Lower lobe of right lung (tissue), 2 donors: ENCODE measurements around the gene SPTSSA. TPM values are rescaled to one million over a fixed set of nuclear protein-coding genes. Genes with fewer than 3 reads are reported as not detected.

Source experiments
- ATAC-seq, 2 donors: fragments of 200-7000 bp; cut with Tn5 transposase; one replicate each; pipeline ENCODE4 v1.9.1; 2020 to 2022; ENCODE audit warnings: mild to moderate bottlenecking in 2 of 2, moderate library complexity in 2 of 2
- DNase-seq: peaks from one replicate; pipeline ENCODE4 v3.0.0-alpha.2; 2020
- H3K27ac ChIP-seq: fragments of 200-600 bp; one replicate; pipeline ENCODE4 v1.8.0; 2022
- H3K27me3 ChIP-seq: fragments of 200-600 bp; one replicate; pipeline ENCODE4 v1.8.0; 2022; ENCODE audit warnings: low read depth
- H3K36me3 ChIP-seq: fragments of 200-600 bp; one replicate; pipeline ENCODE4 v1.8.0; 2022; ENCODE audit warnings: mild to moderate bottlenecking
- H3K4me1 ChIP-seq: fragments of 200-600 bp; one replicate; pipeline ENCODE4 v1.8.0; 2022
- H3K4me3 ChIP-seq: fragments of 200-600 bp; one replicate; pipeline ENCODE4 v1.8.0; 2022; ENCODE audit warnings: mild to moderate bottlenecking
- H3K9me3 ChIP-seq: fragments of 200-600 bp; one replicate; pipeline ENCODE4 v1.8.0; 2022
- intact Hi-C: fragments of 100-400 bp; cut with DNase I; formaldehyde crosslinking; loops from one replicate; pipeline ENCODE4 v1.11.0; 2022
- total RNA-seq: library from RNA; stranded (reverse); fragmentation: NEBNext Ultra II Directional; extraction: Animal tissue kit (Norgen Biotek cat#: 25700); gene quantifications from one replicate; pipeline ENCODE4 v1.2.1, GENCODE V29; 2021
- TF ChIP-seq, protein P1 (sequence below): fragments of 200-600 bp; IDR thresholded peaks from one replicate; pipeline ENCODE4 v1.8.0; 2022; ENCODE audit warnings: antibody characterized with exemption, mild to moderate bottlenecking
- donor health status: DM: no; HTN: yes; CAD: no; lungs with severe emphysema.

The SPTSSA gene
- total RNA-seq, 1 donor from 2014 or later = 47.6 TPM

DNA sequence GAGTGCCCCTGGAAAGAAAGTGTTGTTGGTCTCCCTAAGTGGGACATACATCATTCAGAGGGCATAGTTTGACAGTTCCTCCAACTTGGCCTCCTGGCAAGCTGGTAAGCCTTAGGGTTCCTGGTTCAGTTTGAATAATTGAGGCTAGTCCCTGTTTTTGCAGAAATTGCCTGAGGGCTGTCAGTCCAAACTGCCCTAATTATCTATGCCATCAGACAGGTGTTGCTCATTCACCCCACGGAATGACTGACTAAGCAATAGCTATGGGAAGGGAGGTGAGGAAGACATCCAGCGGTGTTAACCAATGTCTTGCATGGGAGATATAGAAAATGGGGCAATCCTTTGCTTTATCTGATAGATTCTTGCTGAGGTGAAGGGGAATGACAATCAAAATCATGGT, 37.6 kb downstream of the SPTSSA start:
- intact Hi-C loops = no loop called here
- no peaks in the 10 kb centered on the region for H3K36me3 ChIP-seq
- TF ChIP-seq, protein P1, sequence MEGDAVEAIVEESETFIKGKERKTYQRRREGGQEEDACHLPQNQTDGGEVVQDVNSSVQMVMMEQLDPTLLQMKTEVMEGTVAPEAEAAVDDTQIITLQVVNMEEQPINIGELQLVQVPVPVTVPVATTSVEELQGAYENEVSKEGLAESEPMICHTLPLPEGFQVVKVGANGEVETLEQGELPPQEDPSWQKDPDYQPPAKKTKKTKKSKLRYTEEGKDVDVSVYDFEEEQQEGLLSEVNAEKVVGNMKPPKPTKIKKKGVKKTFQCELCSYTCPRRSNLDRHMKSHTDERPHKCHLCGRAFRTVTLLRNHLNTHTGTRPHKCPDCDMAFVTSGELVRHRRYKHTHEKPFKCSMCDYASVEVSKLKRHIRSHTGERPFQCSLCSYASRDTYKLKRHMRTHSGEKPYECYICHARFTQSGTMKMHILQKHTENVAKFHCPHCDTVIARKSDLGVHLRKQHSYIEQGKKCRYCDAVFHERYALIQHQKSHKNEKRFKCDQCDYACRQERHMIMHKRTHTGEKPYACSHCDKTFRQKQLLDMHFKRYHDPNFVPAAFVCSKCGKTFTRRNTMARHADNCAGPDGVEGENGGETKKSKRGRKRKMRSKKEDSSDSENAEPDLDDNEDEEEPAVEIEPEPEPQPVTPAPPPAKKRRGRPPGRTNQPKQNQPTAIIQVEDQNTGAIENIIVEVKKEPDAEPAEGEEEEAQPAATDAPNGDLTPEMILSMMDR = no peak
- no peak for DNase-seq
- peaks cover 17% of the 10 kb centered on the region for H3K9me3 ChIP-seq
- no peak overlapping the region for H3K27ac ChIP-seq
- no peak overlapping the region for H3K4me3 ChIP-seq
- no peaks in the 10 kb centered on the region for H3K4me1 ChIP-seq
- H3K27me3 ChIP-seq = no peaks in the 10 kb centered on the region
- ATAC-seq = no peak

DNA sequence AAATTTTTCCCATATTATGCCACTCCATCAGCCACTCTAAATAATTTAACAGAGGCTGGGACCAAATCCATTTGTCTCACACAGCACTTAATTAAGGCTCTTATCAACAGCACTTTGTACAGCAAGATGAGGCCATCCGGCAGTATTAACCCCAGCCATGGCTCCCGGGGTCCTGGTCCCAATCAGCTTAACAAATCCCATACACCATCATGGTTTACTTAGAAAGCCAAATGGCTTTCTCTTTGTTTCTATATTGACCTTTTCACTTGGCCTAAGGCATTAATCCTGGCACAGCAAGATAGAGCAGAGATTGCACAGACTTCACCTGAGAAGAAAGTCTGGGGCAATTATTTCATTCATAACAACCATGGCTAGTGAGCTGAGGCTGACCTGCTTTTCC, 38.6 kb downstream of the SPTSSA start:
- TF ChIP-seq, protein P1 = no peak
- ATAC-seq (no peak), DNase-seq (no peak)
- Histone ChIP-seq H3K36me3 (no peaks in the 10 kb centered on the region), H3K27me3 (no peaks in the 10 kb centered on the region), H3K9me3 (peaks cover 17% of the 10 kb centered on the region), H3K27ac (no peak overlapping the region), H3K4me3 (no peak overlapping the region), H3K4me1 (no peaks in the 10 kb centered on the region)
- intact Hi-C loops = no loop called here

DNA sequence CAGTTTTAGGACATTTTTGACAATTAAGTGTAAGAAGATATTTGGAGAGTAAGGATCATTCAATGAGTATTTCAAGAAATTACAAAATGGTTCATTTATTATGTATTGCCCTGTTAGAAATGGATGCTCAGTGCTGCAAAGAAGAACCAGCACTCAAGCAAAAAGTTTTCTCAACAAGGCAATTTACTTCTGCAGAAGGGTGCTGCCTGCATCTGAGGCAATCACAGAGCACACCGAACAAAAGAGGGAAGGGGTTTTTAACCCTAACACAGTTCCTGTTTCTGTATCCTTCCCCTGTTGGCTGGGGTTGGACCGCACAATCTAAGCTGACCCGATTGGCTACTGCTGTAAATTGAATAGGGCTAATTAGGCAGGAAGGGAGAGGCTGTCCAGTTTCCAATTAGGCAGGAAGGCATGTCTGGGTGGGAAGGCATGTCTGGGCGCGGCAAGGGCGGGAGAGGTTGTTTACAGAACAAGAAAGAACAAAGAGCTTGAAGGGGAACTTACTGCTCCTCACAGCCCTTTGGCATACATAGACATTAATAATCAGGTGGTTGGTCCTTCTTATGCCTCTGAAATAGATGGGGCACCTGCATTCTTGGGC, 41.4 kb downstream of the SPTSSA start:
- H3K27ac ChIP-seq = no peak overlapping the region
- H3K36me3 ChIP-seq = no peaks in the 10 kb centered on the region
- TF ChIP-seq, protein P1 = no peak
- no peaks in the 10 kb centered on the region for H3K4me1 ChIP-seq
- peaks cover 17% of the 10 kb centered on the region for H3K9me3 ChIP-seq
- no peaks in the 10 kb centered on the region for H3K27me3 ChIP-seq
- intact Hi-C loops = no loop called here
- H3K4me3 ChIP-seq = no peak overlapping the region
- ATAC-seq (no peak), DNase-seq (no peak)

DNA sequence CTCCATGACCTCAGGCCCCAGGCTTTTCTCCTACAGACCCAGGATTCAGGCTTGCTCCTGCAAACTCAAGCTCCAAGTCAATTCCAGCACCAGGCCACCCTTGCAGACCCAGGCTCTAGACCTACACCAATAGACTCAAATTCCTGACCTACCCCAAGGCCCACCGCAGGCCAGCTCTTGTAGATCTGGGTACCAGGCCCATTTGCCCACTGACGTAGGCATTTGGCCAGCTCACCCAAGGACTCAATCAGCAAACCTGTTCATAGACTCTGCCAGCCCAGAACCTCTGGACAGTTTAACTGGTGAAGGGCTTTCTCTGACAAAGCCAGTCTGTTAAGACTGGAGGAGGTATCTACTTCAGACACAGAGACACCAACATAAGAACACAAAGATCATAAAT, 52.3 kb downstream of the SPTSSA start:
- Histone ChIP-seq H3K27ac (no peak overlapping the region), H3K36me3 (no peaks in the 10 kb centered on the region), H3K4me1 (no peaks in the 10 kb centered on the region), H3K4me3 (no peak overlapping the region), H3K9me3 (peaks cover 2% of the 10 kb centered on the region), H3K27me3 (no peaks in the 10 kb centered on the region)
- TF ChIP-seq, protein P1 = no peak
- ATAC-seq = no peak
- no peak for DNase-seq
- intact Hi-C loops = no loop called here

DNA sequence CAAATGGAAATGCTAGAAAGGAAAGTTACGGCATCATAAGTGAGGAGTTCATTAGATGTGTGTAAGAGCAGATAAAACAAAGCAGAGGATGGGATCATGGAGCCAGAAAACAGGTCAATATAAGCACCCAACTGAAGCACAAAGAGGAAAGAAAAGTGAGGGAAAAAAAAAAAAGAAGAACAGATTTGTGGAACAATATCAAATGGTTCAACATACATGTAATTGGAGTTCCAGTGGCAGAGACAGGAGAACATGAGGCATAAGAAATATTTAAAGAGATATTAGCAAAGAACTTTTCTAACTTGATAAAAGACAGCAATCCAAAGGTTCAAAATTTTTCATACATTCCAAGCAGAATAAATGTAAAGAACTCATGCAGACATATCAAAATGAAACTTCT, 54.1 kb downstream of the SPTSSA start:
- H3K36me3 ChIP-seq = no peaks in the 10 kb centered on the region
- H3K9me3 ChIP-seq = peaks cover 2% of the 10 kb centered on the region

More for the DNA sequence above, 54.1 kb downstream of the SPTSSA start:
- TF ChIP-seq, protein P1 = no peak
- no peak overlapping the region for H3K27ac ChIP-seq
- no peaks in the 10 kb centered on the region for H3K27me3 ChIP-seq
- intact Hi-C loops = no loop called here
- DNase-seq (no peak), ATAC-seq (no peak)
- H3K4me3 ChIP-seq = no peak overlapping the region
- H3K4me1 ChIP-seq = no peaks in the 10 kb centered on the region
